Skin epidermis (tissue), 12 donors: ENCODE data around the gene GLRX3.
A peak's percentile ranks its signal among the peaks of the same experiment; 100 is the strongest.

Experiments used
- H3K27ac ChIP-seq, 21 experiments: fragments of 200-600 bp; sonication (generic) in 11 of 21; one replicate each; pipeline ENCODE4 v1.5.0; 2020; ENCODE audit warnings: mild to moderate bottlenecking in 3 of 21, inconsistent platforms in 2 of 21, moderate library complexity in 2 of 21
- H3K4me3 ChIP-seq, 7 experiments: fragments of 200-600 bp; sonication (generic) in 2 of 7; one replicate each; pipeline ENCODE4 v1.5.0; 2020; ENCODE audit warnings: inconsistent platforms in 2 of 7, mild to moderate bottlenecking in 2 of 7, moderate library complexity in 1 of 7

GLRX3 gene

GRCh38 chr10:130135676-130136225 is 440 bp upstream of the GLRX3 start:
- H3K27ac ChIP-seq = peak overlapping the region; percentile 56 to 99 (median 93)
- peak overlapping the region; percentile 80 to 100 (median 97) for H3K4me3 ChIP-seq

- peak overlapping the region; percentile 55 to 99 (median 93) for H3K27ac ChIP-seq
- peak overlapping the region; percentile 80 to 100 (median 97) for H3K4me3 ChIP-seq
Observed at GRCh38 chr10:130137090-130137448, 878 bp downstream of the GLRX3 start.

GRCh38 chr10:130137659-130138478 is 1.7 kb downstream of the GLRX3 start:
- peak overlapping the region; percentile 80 to 100 (median 97) for H3K4me3 ChIP-seq
- peak overlapping the region in 15 of 21 experiments; percentile 6 to 99 (median 89) for H3K27ac ChIP-seq

GRCh38 chr10:130138479-130138866 is 2.3 kb downstream of the GLRX3 start:
- H3K4me3 ChIP-seq = peak overlapping the region in 1 of 7 experiments; percentile 100
- peak overlapping the region in 7 of 21 experiments; percentile 6 to 99 (median 17) for H3K27ac ChIP-seq

GRCh38 chr10:130140425-130140824 is 4.2 kb downstream of the GLRX3 start:
- no peak overlapping the region for H3K27ac ChIP-seq
- H3K4me3 ChIP-seq = no peak overlapping the region

GRCh38 chr10:130141038-130141437 is 4.8 kb downstream of the GLRX3 start:
- Histone ChIP-seq H3K4me3 (no peak overlapping the region), H3K27ac (no peak overlapping the region)

- H3K27ac ChIP-seq = no peak overlapping the region
- no peak overlapping the region for H3K4me3 ChIP-seq
Observed at GRCh38 chr10:130141460-130141859, 5.3 kb downstream of the GLRX3 start.

GRCh38 chr10:130141878-130142277 is 5.7 kb downstream of the GLRX3 start:
- Histone ChIP-seq H3K27ac (no peak overlapping the region), H3K4me3 (no peak overlapping the region)

- Histone ChIP-seq H3K4me3 (no peak overlapping the region), H3K27ac (no peak overlapping the region)
Observed at GRCh38 chr10:130146042-130146441, 9.9 kb downstream of the GLRX3 start.

- Histone ChIP-seq H3K27ac (no peak overlapping the region), H3K4me3 (no peak overlapping the region)
Observed at GRCh38 chr10:130159192-130159794, 23.1 kb downstream of the GLRX3 start.

GRCh38 chr10:130160775-130161174 is 24.6 kb downstream of the GLRX3 start:
- H3K27ac ChIP-seq = no peak overlapping the region
- H3K4me3 ChIP-seq = no peak overlapping the region

- H3K4me3 ChIP-seq = no peak overlapping the region
- no peak overlapping the region for H3K27ac ChIP-seq
Observed at GRCh38 chr10:130161331-130161730, 25.1 kb downstream of the GLRX3 start.

GRCh38 chr10:130167193-130167592 is 31.0 kb downstream of the GLRX3 start:
- no peak overlapping the region for H3K4me3 ChIP-seq
- H3K27ac ChIP-seq = no peak overlapping the region

GRCh38 chr10:130167707-130168106 is 31.5 kb downstream of the GLRX3 start:
- no peak overlapping the region for H3K27ac ChIP-seq
- no peak overlapping the region for H3K4me3 ChIP-seq

GRCh38 chr10:130169136-130169859 is 33.1 kb downstream of the GLRX3 start:
- no peak overlapping the region for H3K27ac ChIP-seq
- H3K4me3 ChIP-seq = no peak overlapping the region

GRCh38 chr10:130171196-130171595 is 35.0 kb downstream of the GLRX3 start:
- Histone ChIP-seq H3K27ac (no peak overlapping the region), H3K4me3 (no peak overlapping the region)

GRCh38 chr10:130174328-130174727 is 38.1 kb downstream of the GLRX3 start:
- Histone ChIP-seq H3K27ac (no peak overlapping the region), H3K4me3 (no peak overlapping the region)

GRCh38 chr10:130175074-130175473 is 38.9 kb downstream of the GLRX3 start:
- no peak overlapping the region for H3K4me3 ChIP-seq

GRCh38 chr10:130177250-130177649 is 41.1 kb downstream of the GLRX3 start:
- Histone ChIP-seq H3K4me3 (no peak overlapping the region), H3K27ac (no peak overlapping the region)

More at GRCh38 chr10:130175074-130175473, 38.9 kb downstream of the GLRX3 start:
- H3K27ac ChIP-seq = no peak overlapping the region

GRCh38 chr10:130179640-130180039 is 43.4 kb downstream of the GLRX3 start:
- no peak overlapping the region for H3K27ac ChIP-seq
- no peak overlapping the region for H3K4me3 ChIP-seq
